GM12875 (cell line): Measurements from ENCODE around the gene ATP2B2.

Source experiments
- H3K4me3 ChIP-seq: one replicate; pipeline ENCODE4 v1.5.1; 2011; ENCODE audit warnings: low read depth, low read length, control low read depth
- TF ChIP-seq, protein P1 (sequence below): IDR thresholded peaks from 2 replicates; pipeline ENCODE4 v1.5.1; 2011; ENCODE audit warnings: low read depth, mild to moderate bottlenecking, control low read depth, inconsistent platforms, low read length, moderate library complexity, borderline replicate concordance; ENCODE audit not compliant: insufficient read depth

The ATP2B2 gene

DNA sequence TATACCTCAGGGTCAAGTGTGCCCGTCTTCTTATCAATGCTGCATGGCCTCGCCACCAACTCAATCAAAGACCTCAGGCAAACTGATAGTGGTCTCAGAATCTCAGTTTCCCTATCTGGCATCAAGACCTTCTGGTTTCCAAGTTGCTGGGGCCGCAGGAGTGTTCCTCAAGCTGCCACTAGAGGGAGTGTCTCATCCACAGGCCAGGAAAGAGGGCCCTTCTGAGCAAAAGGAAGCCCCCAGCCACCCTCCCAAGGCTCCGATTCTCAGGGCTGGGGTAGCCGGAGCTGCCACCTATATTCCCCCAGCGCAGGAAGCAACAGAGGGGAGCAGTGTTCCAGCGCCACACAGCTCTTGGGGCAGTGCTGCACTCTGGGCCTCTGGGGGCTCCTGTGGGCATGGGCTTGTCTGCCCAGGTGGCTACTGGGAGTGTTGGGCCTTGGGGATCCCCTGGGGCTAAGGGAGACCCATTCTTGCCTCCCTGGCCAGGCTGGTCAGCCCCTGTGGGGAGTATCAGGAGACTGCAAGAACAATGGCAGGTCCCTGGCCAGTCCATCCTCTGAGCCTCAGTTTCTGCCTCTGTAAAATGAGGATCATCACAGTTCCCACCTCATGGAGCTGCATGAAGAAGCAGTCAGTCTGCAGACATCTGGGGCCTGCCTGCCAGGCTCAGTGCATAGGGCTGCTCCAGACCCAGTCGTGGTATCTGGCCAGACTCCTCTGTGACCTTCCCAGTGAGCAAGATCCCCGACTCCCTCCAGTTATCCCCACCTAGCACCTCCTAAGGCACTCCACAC lies 161.0 kb downstream of the ATP2B2 start:
- H3K4me3 ChIP-seq = no peak overlapping the region
- TF ChIP-seq, protein P1, sequence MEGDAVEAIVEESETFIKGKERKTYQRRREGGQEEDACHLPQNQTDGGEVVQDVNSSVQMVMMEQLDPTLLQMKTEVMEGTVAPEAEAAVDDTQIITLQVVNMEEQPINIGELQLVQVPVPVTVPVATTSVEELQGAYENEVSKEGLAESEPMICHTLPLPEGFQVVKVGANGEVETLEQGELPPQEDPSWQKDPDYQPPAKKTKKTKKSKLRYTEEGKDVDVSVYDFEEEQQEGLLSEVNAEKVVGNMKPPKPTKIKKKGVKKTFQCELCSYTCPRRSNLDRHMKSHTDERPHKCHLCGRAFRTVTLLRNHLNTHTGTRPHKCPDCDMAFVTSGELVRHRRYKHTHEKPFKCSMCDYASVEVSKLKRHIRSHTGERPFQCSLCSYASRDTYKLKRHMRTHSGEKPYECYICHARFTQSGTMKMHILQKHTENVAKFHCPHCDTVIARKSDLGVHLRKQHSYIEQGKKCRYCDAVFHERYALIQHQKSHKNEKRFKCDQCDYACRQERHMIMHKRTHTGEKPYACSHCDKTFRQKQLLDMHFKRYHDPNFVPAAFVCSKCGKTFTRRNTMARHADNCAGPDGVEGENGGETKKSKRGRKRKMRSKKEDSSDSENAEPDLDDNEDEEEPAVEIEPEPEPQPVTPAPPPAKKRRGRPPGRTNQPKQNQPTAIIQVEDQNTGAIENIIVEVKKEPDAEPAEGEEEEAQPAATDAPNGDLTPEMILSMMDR = peak; percentile 90

DNA sequence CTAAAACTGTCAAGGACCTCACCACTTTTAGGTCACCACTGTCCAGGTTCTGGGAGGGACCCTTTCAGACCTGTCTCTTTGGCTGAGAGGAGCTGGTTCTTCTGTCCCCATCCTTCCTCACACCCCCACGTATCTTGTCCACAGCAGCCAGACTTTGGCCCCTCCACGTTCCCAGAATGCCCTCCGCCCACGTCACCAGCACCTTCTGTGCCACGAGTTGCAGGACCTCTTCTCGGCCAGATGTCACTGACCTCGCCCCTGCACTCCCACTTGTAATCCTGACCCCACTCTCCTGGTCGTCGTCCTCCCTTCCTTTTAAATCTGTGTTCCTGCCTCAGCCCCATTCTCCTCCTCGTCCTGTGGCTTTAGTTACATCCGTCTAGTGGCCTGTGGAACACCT lies 161.9 kb downstream of the ATP2B2 start:
- TF ChIP-seq, protein P1 = no peak
- H3K4me3 ChIP-seq = no peak overlapping the region

DNA sequence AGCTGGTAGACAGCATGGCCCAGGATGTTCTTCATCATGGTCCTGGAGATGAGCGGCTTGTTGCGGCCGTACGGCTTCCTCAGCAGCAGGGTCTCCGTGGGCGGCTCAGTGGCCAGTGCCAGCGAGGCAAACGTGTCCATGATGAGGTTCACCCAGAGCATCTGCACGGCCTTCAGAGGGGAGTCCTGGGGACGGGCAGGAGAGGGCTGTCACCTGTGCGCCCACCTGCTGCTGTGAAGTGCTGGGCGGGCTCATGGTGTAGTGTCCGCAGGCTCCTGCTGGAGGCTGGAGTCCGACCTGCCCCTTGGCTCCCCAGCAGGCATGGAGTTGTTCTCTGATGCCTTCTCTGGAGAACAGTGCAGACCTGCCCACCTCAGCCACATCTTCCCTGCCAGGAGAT lies 162.6 kb downstream of the ATP2B2 start:
- no peak overlapping the region for H3K4me3 ChIP-seq
- TF ChIP-seq, protein P1 = no peak

DNA sequence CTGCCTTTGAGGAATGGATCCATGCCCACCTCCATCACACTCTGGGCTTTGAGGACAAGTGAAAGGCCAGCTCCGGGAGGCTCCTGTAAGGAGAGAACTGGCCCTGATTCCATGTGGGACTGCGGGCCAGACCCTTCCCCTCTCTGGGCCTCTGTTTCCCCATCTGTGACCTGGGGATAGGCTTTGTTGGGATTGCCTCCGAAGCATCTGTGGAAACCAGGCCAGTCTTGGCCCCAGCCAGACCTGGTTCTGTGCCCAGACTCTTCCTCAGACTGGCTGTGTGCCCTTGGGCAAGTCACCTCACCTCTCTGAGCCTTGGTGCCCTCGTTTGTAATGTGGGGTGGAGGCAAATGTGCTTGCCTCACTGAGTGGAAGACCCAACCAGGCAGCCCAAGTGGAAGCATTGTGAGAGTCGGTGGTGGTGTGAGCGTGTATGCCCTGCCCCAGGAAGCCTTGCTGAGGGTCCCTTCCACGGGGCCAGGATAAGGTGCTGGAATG lies 163.4 kb downstream of the ATP2B2 start:
- no peak overlapping the region for H3K4me3 ChIP-seq
- TF ChIP-seq, protein P1 = no peak

DNA sequence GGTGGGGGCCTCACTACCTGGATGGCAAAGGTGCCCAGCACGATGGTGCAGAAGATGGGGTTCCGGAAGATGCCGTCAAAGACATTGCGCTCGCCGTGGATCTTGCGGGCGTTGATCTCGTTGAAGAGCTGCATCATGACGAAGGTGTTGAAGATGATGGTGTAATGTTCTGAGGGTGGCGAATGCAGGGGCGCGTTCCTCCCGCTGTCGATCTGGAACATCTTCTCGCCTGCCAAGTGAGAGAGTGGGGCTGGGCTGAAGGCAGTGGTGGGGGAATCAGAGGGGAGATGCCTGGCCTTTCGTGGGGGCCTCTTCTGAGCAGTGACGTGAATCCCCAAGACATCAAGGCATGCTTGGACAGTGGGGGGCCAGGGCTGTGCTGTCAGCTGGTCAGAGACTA lies 164.9 kb downstream of the ATP2B2 start:
- TF ChIP-seq, protein P1 = no peak
- no peak overlapping the region for H3K4me3 ChIP-seq

DNA sequence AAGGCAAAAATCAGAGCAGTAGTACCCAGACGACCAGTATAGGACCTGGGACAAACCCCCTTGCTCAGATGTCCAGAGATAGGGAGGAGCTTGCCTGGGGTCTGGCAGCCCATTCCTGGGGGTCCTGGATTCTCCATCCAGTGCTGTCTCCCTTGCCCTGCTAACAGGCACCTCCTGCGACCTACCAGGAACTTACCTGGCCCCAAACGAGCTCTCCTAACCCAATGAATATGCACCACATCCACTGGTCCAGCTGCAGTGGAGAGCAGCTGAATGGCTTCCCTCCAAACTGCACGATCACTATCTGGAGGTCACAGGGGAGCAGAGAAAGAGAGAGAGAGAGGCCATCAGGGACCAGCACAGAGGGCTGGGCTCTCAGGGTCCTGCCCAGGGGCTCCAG lies 165.3 kb downstream of the ATP2B2 start:
- H3K4me3 ChIP-seq = no peak overlapping the region
- TF ChIP-seq, protein P1 = no peak

DNA sequence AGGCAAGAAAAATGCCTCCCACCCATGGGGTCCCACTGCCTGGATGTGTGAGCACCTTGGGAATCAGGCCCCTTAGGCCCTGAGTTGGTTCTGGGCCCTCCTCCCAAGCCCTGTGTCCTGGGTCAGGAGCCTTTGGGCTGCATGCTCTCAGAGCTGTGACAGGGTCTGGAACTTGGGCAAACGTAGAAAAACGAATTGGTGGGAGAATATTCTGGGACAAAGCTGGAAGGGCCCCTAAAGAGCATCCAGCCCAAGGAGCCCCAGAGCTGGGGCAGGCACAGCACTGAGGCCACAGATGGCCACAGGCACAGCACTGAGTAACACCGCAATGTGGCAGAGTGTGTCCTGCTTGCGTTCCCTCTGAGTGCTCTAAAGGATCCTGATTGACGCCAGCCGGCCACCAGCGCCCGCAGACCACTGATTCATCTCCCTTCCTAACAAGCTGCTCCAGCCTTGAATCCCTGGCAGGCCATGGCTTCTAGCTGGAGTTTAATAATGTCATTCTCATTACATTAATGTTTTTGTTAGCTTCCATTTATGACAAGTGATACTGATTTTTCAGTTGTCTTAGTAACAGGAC lies 165.9 kb downstream of the ATP2B2 start:
- TF ChIP-seq, protein P1 = no peak
- no peak overlapping the region for H3K4me3 ChIP-seq
